ENCODE results near the gene SERPINB1.

Gene SERPINB1

DNA sequence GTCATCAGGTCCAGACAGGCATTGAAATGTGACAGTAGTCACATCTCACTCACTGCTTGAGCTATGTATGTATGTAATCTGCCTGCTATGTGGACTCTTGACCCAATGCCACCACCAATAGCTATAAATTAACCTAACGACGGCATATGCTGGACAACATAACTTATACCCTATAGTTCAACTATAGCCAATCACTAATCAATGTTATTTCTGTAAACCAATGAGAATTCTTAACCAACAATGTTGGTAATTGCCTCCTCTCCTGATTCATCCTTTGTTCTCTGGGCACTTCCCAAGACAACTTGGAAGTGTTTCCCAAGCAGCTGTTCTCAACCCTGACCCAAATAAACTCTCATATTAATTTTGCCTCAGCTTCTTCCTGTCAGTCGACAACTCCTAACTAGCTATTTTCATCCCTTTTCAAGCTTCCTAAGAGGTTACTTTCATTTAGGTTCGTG is 24.1 kb upstream of the SERPINB1 start:
- no peak overlapping the region for H3K27ac ChIP-seq
- H3K4me1 ChIP-seq: no peaks in the 10 kb centered on the region
- no peak overlapping the region for H3K4me3 ChIP-seq (ENCODE audit: low read depth, low read length)

DNA sequence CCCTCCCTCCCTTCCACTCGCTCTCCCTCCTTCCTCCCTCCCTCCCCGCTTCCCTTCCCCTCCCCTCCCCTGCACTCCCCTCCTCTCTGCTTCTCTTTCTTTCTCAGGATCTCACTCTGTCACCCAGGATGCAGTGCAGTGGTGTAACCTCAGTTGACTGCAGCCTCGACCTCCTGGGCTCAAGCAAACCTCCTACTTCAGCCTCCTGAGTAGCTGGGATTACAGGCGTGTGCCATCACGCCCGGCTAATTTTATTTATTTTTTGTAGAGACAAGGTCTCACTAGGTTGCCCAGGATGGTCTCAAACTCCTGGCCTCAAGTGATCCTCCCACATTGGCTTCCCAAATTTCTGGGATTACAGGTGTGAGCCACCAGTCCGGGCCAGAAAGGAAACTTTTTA is 23.6 kb upstream of the SERPINB1 start:
- Histone ChIP-seq H3K27ac (no peak overlapping the region), H3K79me2 (no peaks in the 10 kb centered on the region), H3K9me3 (ENCODE audit: control insufficient read depth, low read length) (no peaks in the 10 kb centered on the region), H3K4me1 (no peaks in the 10 kb centered on the region), H2AFZ (no peak overlapping the region), H3K27me3 (ENCODE audit: control insufficient read depth, insufficient read depth, low read length) (no peaks in the 10 kb centered on the region), H3K4me2 (ENCODE audit: low read length) (no peak overlapping the region), H3K9ac (no peak overlapping the region), H3K4me3 (ENCODE audit: low read depth, low read length) (no peak overlapping the region), H3K36me3 (ENCODE audit: control insufficient read depth, insufficient read depth, low read length) (no peaks in the 10 kb centered on the region)
- no peak for TF ChIP-seq CTCF (IDR thresholded peaks at IDR 0.05)

More for the DNA sequence above, 24.1 kb upstream of the SERPINB1 start:
- H3K4me2 ChIP-seq (ENCODE audit: low read length): peak overlapping the region; percentile 9
- no peak for TF ChIP-seq CTCF (IDR thresholded peaks at IDR 0.05)
- H3K9ac ChIP-seq: no peak overlapping the region
- no peaks in the 10 kb centered on the region for H3K9me3 ChIP-seq (ENCODE audit: control insufficient read depth, low read length)
- H2AFZ ChIP-seq: no peak overlapping the region
- H3K36me3 ChIP-seq (ENCODE audit: control insufficient read depth, insufficient read depth, low read length): no peaks in the 10 kb centered on the region
- H3K79me2 ChIP-seq: no peaks in the 10 kb centered on the region
- no peaks in the 10 kb centered on the region for H3K27me3 ChIP-seq (ENCODE audit: control insufficient read depth, insufficient read depth, low read length)

- Histone ChIP-seq H3K9me3 (ENCODE audit: control insufficient read depth, low read length) (no peaks in the 10 kb centered on the region), H3K4me2 (ENCODE audit: low read length) (no peak overlapping the region), H3K27ac (no peak overlapping the region), H3K79me2 (no peaks in the 10 kb centered on the region), H3K4me1 (peaks cover 6% of the 10 kb centered on the region), H3K4me3 (ENCODE audit: low read depth, low read length) (no peak overlapping the region), H3K9ac (no peak overlapping the region), H3K27me3 (ENCODE audit: control insufficient read depth, insufficient read depth, low read length) (no peaks in the 10 kb centered on the region), H3K36me3 (ENCODE audit: control insufficient read depth, insufficient read depth, low read length) (no peaks in the 10 kb centered on the region), H2AFZ (no peak overlapping the region)
- no peak for TF ChIP-seq CTCF (IDR thresholded peaks at IDR 0.05)
Measured at GRCh38 chr6:2863901-2864300, 22.2 kb upstream of the SERPINB1 start.

DNA sequence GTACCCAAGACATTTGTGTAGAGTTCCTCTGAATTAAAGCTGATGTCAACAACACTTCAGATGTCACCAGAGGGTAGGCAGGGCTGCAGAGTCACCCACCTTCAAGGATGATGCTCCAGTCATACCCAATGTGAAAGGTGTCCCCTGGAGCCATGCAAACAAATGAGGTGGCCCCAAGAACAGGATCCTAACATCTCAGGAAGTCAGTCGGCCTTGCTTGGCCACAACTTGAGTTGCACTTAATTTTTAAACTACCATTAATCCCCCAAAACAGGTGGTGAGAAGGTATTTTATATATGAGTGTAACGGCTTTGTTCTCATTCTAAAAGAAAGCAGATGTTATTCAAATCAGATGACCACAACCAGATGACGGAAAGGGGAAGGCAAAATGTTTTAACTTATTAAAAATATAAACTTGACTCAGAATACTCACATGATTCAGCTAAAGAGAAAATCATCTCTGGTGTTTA is 21.1 kb upstream of the SERPINB1 start:
- Histone ChIP-seq H3K4me1 (peaks cover 10% of the 10 kb centered on the region), H3K79me2 (no peaks in the 10 kb centered on the region), H3K9ac (no peak overlapping the region), H3K27ac (no peak overlapping the region), H3K4me2 (ENCODE audit: low read length) (no peak overlapping the region), H3K27me3 (ENCODE audit: control insufficient read depth, insufficient read depth, low read length) (no peaks in the 10 kb centered on the region), H3K9me3 (ENCODE audit: control insufficient read depth, low read length) (no peaks in the 10 kb centered on the region), H2AFZ (no peak overlapping the region), H3K4me3 (ENCODE audit: low read depth, low read length) (no peak overlapping the region), H3K36me3 (ENCODE audit: control insufficient read depth, insufficient read depth, low read length) (no peaks in the 10 kb centered on the region)
- TF ChIP-seq CTCF (IDR thresholded peaks at IDR 0.05): no peak

GRCh38 chr6:2861822-2862164 is 20.1 kb upstream of the SERPINB1 start:
- H3K27me3 ChIP-seq (ENCODE audit: control insufficient read depth, insufficient read depth, low read length): no peaks in the 10 kb centered on the region
- no peak overlapping the region for H2AFZ ChIP-seq
- no peak for TF ChIP-seq CTCF (IDR thresholded peaks at IDR 0.05)
- no peaks in the 10 kb centered on the region for H3K36me3 ChIP-seq (ENCODE audit: control insufficient read depth, insufficient read depth, low read length)
- no peak overlapping the region for H3K4me3 ChIP-seq (ENCODE audit: low read depth, low read length)
- H3K4me1 ChIP-seq: peaks cover 10% of the 10 kb centered on the region
- H3K9ac ChIP-seq: no peak overlapping the region
- no peak overlapping the region for H3K4me2 ChIP-seq (ENCODE audit: low read length)
- H3K9me3 ChIP-seq (ENCODE audit: control insufficient read depth, low read length): no peaks in the 10 kb centered on the region
- H3K79me2 ChIP-seq: no peaks in the 10 kb centered on the region
- H3K27ac ChIP-seq: no peak overlapping the region
